IgD-negative memory B cell (primary cell): ENCODE data around the gene SALL2. TPM values are rescaled to one million over a fixed set of nuclear protein-coding genes. Genes with fewer than 3 reads are reported as not detected.

Source experiments
- H3K27ac Mint-ChIP-seq, 3 donors: one replicate each; pipeline ENCODE4 v1.8.0; 2020 to 2022; ENCODE audit warnings: mild to moderate bottlenecking in 3 of 3, mixed read lengths in 3 of 3, moderate library complexity in 1 of 3
- H3K27me3 Mint-ChIP-seq: one replicate; pipeline ENCODE4 v1.8.0; 2021; ENCODE audit warnings: mixed read lengths
- H3K36me3 Mint-ChIP-seq: one replicate; pipeline ENCODE4 v1.8.0; 2020; ENCODE audit warnings: mild to moderate bottlenecking, mixed read lengths
- H3K4me1 Mint-ChIP-seq, 3 donors: one replicate each; pipeline ENCODE4 v1.8.0; 2020 to 2022; ENCODE audit warnings: mixed read lengths in 3 of 3, mild to moderate bottlenecking in 1 of 3
- H3K4me3 Mint-ChIP-seq, 4 donors: one replicate each; pipeline ENCODE4 v1.8.0; 2020 to 2022; ENCODE audit warnings: mild to moderate bottlenecking in 4 of 4, mixed read lengths in 4 of 4, moderate library complexity in 3 of 4
- H3K9me3 Mint-ChIP-seq, 3 donors: one replicate each; pipeline ENCODE4 v1.8.0; 2020 to 2021; ENCODE audit warnings: mixed read lengths in 3 of 3, mild to moderate bottlenecking in 1 of 3
- polyA plus RNA-seq: library from polyadenylated mRNA; unstranded; fragments of 300-500 nt; fragmentation: Illumina TruSeq; gene quantifications from one replicate; pipeline ENCODE4 v1.2.3, GENCODE V29; 2021

The SALL2 gene
- polyA plus RNA-seq, 1 donor from 2014 or later = 0.34 TPM

- H3K27me3 Mint-ChIP-seq = no peaks in the 10 kb centered on the region
- no peaks in the 10 kb centered on the region for H3K9me3 Mint-ChIP-seq
- peaks cover 15 to 33% (median 20%) of the 10 kb centered on the region in 3 donors for H3K4me1 Mint-ChIP-seq
- H3K27ac Mint-ChIP-seq = peak within 1 kb of the TSS; percentile 84 to 99 (median 99)
- peak within 1 kb of the TSS; percentile 93 to 100 (median 99) for H3K4me3 Mint-ChIP-seq
- no peaks in the 10 kb centered on the region for H3K36me3 Mint-ChIP-seq
Observed at GRCh38 chr14:21476925-21477681, 49.0 kb downstream of the SALL2 start, which contains the start of the genes RAB2B and TOX4. TSS of gene RAB2B (minus strand) at chr14:21476959. CDS start at chr14:21476872, 87 bp downstream. TSS of gene TOX4 (plus strand) at chr14:21477195. CDS start at chr14:21477279, 84 bp downstream.

GRCh38 chr14:21476523-21476924, 49.6 kb downstream of the SALL2 start:
- H3K36me3 Mint-ChIP-seq = no peaks in the 10 kb centered on the region
- no peaks in the 10 kb centered on the region for H3K27me3 Mint-ChIP-seq
- H3K4me3 Mint-ChIP-seq = peak overlapping the region; percentile 93 to 100 (median 99)
- H3K4me1 Mint-ChIP-seq = peaks cover 16 to 33% (median 20%) of the 10 kb centered on the region in 3 donors
- H3K27ac Mint-ChIP-seq = peak overlapping the region; percentile 84 to 99 (median 99)
- H3K9me3 Mint-ChIP-seq = no peaks in the 10 kb centered on the region

- H3K4me1 Mint-ChIP-seq = peaks cover 16 to 32% (median 20%) of the 10 kb centered on the region in 3 donors
Observed at GRCh38 chr14:21475767-21476522, 50.2 kb downstream of the SALL2 start.

More at GRCh38 chr14:21475767-21476522, 50.2 kb downstream of the SALL2 start:
- peak overlapping the region; percentile 84 to 99 (median 99) for H3K27ac Mint-ChIP-seq
- H3K27me3 Mint-ChIP-seq = no peaks in the 10 kb centered on the region
- no peaks in the 10 kb centered on the region for H3K36me3 Mint-ChIP-seq
- H3K4me3 Mint-ChIP-seq = peak overlapping the region; percentile 93 to 100 (median 99)
- no peaks in the 10 kb centered on the region for H3K9me3 Mint-ChIP-seq

Other genes with a start within 250 kb of the SALL2 start
- 0.14 TPM for gene RPGRIP1, start 246.3 kb downstream of the SALL2 start, polyA plus RNA-seq
- gene SUPT16H, start 142.3 kb downstream of the SALL2 start, polyA plus RNA-seq = 66.7 TPM
- gene CHD8, start 70.2 kb downstream of the SALL2 start, polyA plus RNA-seq = 44.4 TPM
- gene RAB2B, start 49.4 kb downstream of the SALL2 start, polyA plus RNA-seq = 8.2 TPM
- gene TOX4, start 49.2 kb downstream of the SALL2 start, polyA plus RNA-seq = 91.0 TPM
- 20.6 TPM for gene METTL3, start 15.0 kb downstream of the SALL2 start, polyA plus RNA-seq
- not detected for gene OR10G3, start 53.7 kb upstream of the SALL2 start, polyA plus RNA-seq
- gene OR10G2, start 108.6 kb upstream of the SALL2 start, polyA plus RNA-seq = not detected
- not detected for gene OR4E2, start 127.5 kb upstream of the SALL2 start, polyA plus RNA-seq
- gene OR4E1, start 147.5 kb upstream of the SALL2 start, polyA plus RNA-seq = not detected